Fibroblast of mammary gland (primary cell): ENCODE measurements around the gene CTTNBP2NL.

Experiments used
- DNase-seq: peaks from one replicate; pipeline ENCODE4 v3.0.0-alpha.2; 2010; ENCODE audit warnings: low read depth
- H3K4me3 ChIP-seq: 2 replicates; pipeline ENCODE4 v1.5.1; 2011; ENCODE audit warnings: low read depth, mild to moderate bottlenecking, low read length, moderate library complexity; ENCODE audit not compliant: control insufficient read depth
- TF ChIP-seq, protein P1 (sequence below): conservative IDR thresholded peaks from 2 replicates; pipeline ENCODE4 v1.5.1; 2011; ENCODE audit warnings: low read depth, low read length, inconsistent platforms; ENCODE audit not compliant: control insufficient read depth, insufficient read depth

CTTNBP2NL gene

DNA sequence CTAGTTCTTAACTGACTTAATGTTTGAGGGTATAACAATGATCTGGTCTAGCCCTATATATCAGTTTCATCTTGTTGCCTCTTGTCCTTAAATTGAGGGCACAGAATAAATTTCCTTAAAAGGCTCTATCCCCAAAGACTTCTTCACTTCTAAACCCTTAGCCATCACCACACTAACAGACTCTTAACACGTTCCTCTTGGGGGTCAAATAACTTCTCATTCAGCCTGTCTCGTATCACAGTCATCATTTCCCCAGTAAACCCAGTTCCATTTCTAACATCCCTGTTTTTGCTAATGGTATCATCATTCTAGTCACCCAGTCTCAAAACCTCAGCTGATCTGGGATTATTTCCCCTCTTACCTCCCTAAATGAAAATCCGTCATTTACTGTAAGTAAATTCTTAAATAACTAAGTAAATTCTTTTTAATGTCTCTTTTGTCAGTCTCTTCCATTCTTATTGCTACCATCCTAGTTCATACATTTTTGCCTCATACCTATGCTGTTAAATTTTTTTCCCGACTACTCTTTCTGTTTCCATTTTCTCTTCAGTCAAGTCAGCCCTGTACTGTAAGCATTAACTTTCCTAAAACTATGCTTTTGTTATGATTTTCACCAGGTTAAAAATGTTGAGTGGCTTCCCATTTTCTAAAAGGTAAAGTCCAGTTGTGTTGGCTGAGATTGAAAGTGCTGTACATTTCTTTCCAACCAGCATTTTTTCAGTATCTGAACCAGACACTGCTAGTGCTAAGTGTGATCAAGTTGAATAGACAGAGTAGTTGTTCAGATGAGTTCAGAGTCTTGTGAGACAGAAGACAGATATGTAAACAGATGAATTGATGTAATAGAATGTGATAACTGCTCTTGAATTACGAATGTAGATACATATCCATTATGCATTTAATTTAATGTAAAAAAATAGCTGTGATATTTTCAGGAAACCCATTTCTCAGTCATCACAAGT lies 6.9 kb downstream of the CTTNBP2NL start:
- no peak overlapping the region for H3K4me3 ChIP-seq
- peak; percentile 41 for DNase-seq
- TF ChIP-seq, protein P1, sequence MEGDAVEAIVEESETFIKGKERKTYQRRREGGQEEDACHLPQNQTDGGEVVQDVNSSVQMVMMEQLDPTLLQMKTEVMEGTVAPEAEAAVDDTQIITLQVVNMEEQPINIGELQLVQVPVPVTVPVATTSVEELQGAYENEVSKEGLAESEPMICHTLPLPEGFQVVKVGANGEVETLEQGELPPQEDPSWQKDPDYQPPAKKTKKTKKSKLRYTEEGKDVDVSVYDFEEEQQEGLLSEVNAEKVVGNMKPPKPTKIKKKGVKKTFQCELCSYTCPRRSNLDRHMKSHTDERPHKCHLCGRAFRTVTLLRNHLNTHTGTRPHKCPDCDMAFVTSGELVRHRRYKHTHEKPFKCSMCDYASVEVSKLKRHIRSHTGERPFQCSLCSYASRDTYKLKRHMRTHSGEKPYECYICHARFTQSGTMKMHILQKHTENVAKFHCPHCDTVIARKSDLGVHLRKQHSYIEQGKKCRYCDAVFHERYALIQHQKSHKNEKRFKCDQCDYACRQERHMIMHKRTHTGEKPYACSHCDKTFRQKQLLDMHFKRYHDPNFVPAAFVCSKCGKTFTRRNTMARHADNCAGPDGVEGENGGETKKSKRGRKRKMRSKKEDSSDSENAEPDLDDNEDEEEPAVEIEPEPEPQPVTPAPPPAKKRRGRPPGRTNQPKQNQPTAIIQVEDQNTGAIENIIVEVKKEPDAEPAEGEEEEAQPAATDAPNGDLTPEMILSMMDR = no peak

DNA sequence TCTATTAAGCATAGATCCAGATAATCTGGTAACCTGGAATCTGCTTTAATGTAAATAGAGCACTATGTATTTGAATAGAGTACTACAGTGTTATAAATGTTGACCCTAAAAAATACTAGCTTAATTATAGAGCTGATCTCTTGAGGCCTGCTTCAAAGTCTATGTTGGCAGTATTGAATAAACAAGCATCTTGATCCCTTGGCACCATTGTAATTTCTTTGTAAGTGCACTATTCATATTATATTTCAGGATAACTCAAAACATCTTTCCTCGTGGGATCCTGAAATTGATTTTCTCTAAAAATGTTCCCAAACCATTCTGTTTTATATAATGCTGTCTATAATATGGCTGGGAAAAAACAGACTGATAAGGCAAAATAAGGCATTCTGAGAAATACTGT lies 10.8 kb downstream of the CTTNBP2NL start:
- TF ChIP-seq, protein P1 = no peak
- H3K4me3 ChIP-seq = no peak overlapping the region
- DNase-seq = no peak

DNA sequence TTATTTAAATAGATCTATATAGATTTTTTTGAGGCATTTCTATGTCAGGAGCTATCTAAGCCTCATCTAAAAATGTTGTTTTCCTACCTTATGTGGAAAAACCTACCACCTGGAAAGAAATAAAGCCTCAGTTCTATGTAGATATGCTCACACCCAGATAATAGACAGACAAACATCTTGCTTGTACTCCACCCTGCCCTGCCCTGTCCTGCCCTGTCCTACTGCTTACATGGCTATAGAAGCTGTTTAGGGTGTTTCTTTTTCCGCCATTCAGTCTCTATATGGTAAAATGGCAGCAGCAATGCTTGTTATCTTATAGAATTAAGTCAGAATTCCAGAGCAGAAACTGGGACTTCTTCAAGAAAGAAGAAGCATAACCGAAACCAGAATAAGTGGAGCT lies 13.4 kb downstream of the CTTNBP2NL start:
- DNase-seq = no peak
- TF ChIP-seq, protein P1 = no peak
- no peak overlapping the region for H3K4me3 ChIP-seq

DNA sequence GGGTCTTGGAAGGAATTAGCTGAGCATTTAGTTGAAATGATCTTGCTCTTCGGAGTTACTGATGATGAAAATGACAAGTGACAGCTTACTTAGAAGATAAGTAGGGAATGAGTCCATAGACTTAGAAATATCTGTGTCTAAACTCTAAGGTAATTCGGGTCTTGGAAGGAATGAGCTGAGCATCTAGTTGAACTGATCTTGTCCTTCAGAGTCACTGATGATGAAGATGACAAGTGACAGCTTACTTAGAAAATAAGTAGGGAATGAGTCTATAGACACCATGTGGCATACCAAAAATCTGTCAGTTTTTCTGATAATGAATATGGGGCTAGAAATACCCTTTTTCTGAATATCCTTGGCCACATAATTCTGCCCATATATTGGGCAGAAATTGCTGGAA lies 14.7 kb downstream of the CTTNBP2NL start:
- TF ChIP-seq, protein P1 = no peak
- DNase-seq = no peak
- H3K4me3 ChIP-seq = no peak overlapping the region

DNA sequence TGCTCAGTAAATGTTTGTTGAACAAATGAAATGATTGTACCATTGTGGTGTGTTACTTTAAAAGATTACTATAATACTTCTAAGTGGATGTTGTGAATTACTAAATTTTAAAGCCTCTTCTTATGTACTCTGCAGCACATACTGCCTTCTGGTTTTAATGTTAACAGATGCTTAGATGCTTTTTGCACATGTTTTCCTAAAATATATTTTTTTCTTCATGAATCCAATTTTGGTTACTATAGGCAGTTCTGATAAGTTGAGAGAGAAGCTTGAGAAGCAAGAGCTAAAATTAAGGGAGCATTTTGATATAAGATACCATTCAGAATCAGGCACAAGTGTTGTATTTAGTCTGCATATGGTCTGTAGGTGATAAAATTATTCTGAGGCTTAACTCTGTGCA lies 21.3 kb downstream of the CTTNBP2NL start:
- DNase-seq = no peak
- TF ChIP-seq, protein P1 = no peak
- no peak overlapping the region for H3K4me3 ChIP-seq

DNA sequence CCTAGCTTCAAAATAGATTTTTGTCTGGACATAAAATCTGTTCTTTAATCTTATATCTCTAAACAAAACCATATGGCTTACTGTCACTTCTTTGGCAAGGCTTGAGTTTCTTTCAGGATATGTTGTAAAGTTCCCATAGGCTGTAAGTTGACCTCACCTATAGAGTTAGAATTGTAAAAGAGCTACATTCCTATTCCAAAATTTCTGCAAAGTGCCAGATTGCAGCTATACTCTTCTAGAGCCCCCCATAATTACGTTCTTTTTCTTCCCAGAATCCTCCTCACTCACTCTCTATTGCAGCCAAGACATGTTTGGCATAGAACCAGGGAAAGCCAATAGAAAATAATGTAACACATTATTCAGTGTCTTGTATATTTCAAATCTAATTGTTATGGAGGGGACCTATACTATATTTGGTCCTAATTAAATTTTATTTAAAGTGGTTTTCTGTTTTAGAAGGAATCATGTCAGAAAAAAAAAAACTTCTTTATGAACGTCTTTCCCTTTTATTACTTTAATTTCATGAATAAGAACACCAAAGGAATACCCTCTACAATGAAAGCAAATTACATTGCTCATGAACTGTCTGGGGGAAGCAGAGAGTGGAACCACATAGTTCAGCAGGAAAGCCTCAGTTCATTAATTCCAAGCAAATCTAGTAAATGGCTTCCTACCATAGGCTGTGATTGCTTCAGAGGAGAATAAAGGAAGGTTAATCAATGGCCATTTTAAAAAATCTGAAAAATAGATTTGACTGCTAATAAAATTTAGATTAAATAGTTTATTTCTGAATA lies 22.3 kb downstream of the CTTNBP2NL start:
- TF ChIP-seq, protein P1 = no peak
- peak; percentile 45 for DNase-seq
- no peak overlapping the region for H3K4me3 ChIP-seq
